Natural killer cell (primary cell): ENCODE data around the gene NR5A1. TPM values are rescaled to one million over a fixed set of nuclear protein-coding genes. Genes with fewer than 3 reads are reported as not detected.

Source experiments
- ATAC-seq, 3 donors: fragments of 150-1000 bp in 2 of 3; fragments of 200-7000 bp in 1 of 3; cut with Tn5 transposase; 1 replicate in 1 of 3; 2 replicates in 2 of 3; pipeline ENCODE4 v1.10.0; 2021; ENCODE audit warnings: mild to moderate bottlenecking in 2 of 3, moderate library complexity in 2 of 3
- DNase-seq, 2 donors: peaks; one replicate each; pipeline versions ENCODE4 v3.0.0 to v3.0.0-alpha.2; 2013 to 2021; ENCODE audit warnings: mixed read lengths in 1 of 2
- H3K27ac ChIP-seq: one replicate; pipeline ENCODE4 v1.5.1; 2013; ENCODE audit warnings: mild to moderate bottlenecking, low read length
- H3K27me3 ChIP-seq: one replicate; pipeline ENCODE4 v1.6.1; 2013; ENCODE audit warnings: low read length; ENCODE audit not compliant: control insufficient read depth, insufficient read depth
- H3K36me3 ChIP-seq: one replicate; pipeline ENCODE4 v1.6.1; 2013; ENCODE audit warnings: low read length; ENCODE audit not compliant: control insufficient read depth, insufficient read depth
- H3K4me1 ChIP-seq: one replicate; pipeline ENCODE4 v1.6.1; 2013; ENCODE audit warnings: low read length; ENCODE audit not compliant: control insufficient read depth, insufficient read depth
- H3K4me3 ChIP-seq: one replicate; pipeline ENCODE4 v1.5.1; 2013; ENCODE audit warnings: low read length
- H3K9me3 ChIP-seq: one replicate; pipeline ENCODE4 v1.6.1; 2013; ENCODE audit warnings: low read length; ENCODE audit not compliant: control insufficient read depth, insufficient read depth
- H3K27ac Mint-ChIP-seq, 2 donors: one replicate each; pipeline ENCODE4 v1.8.0; 2022; ENCODE audit warnings: mild to moderate bottlenecking in 2 of 2, mixed read lengths in 2 of 2, moderate library complexity in 1 of 2
- H3K27me3 Mint-ChIP-seq, 2 donors: one replicate each; pipeline ENCODE4 v1.8.0; 2022; ENCODE audit warnings: low read depth in 2 of 2, mixed read lengths in 2 of 2
- H3K36me3 Mint-ChIP-seq: one replicate; pipeline ENCODE4 v1.8.0; 2022; ENCODE audit warnings: mixed read lengths
- H3K4me1 Mint-ChIP-seq, 2 donors: one replicate each; pipeline ENCODE4 v1.8.0; 2022; ENCODE audit warnings: mixed read lengths in 2 of 2
- H3K4me3 Mint-ChIP-seq: one replicate; pipeline ENCODE4 v1.8.0; 2022; ENCODE audit warnings: mild to moderate bottlenecking, moderate library complexity, mixed read lengths
- H3K9me3 Mint-ChIP-seq, 2 donors: one replicate each; pipeline ENCODE4 v1.8.0; 2022; ENCODE audit warnings: mixed read lengths in 2 of 2
- CTCF ChIP-seq: fragments of 200-600 bp; IDR thresholded peaks from one replicate; pipeline ENCODE4 v1.8.0; 2022; ENCODE audit warnings: antibody characterized with exemption
- WGBS: methylation state at CpG from one replicate; pipeline ENCODE4 v1.1.7; 2013; ENCODE audit warnings: missing lambda C conversion rate; ENCODE audit not compliant: insufficient coverage; 5-methylcytosine and 5-hydroxymethylcytosine counted together
- intact Hi-C: fragments of 100-400 bp; cut with micrococcal nuclease; formaldehyde crosslinking; loops from one replicate; pipeline ENCODE4 v1.14.2; 2022
- total RNA-seq, 4 donors: library from RNA; stranded (reverse); fragments of 120-200 nt in 1 of 4; gene quantifications; one replicate each; pipeline versions ENCODE4 v1.2.3 to v1.2.4, GENCODE V29; 2013 to 2022

The NR5A1 gene
- total RNA-seq, 3 donors from 2014 or later (not counting 1 experiment from before 2014, with no cell fraction given), result not detected

DNA sequence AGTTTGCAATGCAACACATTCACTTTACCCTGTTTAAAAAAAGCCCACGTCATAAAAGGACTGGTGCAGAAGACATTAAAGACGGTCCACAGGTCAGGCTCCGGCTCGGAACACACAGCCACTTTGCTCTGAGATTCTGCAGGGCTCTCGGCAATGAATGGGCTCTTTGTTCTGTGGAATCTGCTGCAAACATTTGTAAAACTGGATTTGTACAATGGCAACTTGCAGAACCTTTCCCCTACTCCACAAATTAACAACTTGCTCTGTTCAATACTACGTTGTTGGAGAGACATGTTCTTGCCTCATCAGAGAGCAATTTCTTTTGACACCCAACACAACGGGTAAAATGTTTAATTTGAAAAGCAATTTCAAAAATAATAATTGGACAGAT is 13.0 kb upstream of the NR5A1 start:
- Histone ChIP-seq H3K27ac (no peak overlapping the region), H3K27me3 (no peaks in the 10 kb centered on the region), H3K4me1 (no peaks in the 10 kb centered on the region), H3K9me3 (no peaks in the 10 kb centered on the region), H3K36me3 (no peaks in the 10 kb centered on the region), H3K4me3 (no peak overlapping the region)
- no peaks in the 10 kb centered on the region for H3K4me1 Mint-ChIP-seq
- H3K27me3 Mint-ChIP-seq, result peaks cover 12 to 16% of the 10 kb centered on the region in 2 donors
- intact Hi-C loops, result no loop called here
- H3K27ac Mint-ChIP-seq, result no peak overlapping the region
- H3K4me3 Mint-ChIP-seq, result no peak overlapping the region
- TF ChIP-seq CTCF, result no peak
- WGBS, result 95% methylated on average over 7 of the region's 7 CpGs
- ATAC-seq (no peak), DNase-seq (no peak)
- no peaks in the 10 kb centered on the region for H3K9me3 Mint-ChIP-seq
- no peaks in the 10 kb centered on the region for H3K36me3 Mint-ChIP-seq

DNA sequence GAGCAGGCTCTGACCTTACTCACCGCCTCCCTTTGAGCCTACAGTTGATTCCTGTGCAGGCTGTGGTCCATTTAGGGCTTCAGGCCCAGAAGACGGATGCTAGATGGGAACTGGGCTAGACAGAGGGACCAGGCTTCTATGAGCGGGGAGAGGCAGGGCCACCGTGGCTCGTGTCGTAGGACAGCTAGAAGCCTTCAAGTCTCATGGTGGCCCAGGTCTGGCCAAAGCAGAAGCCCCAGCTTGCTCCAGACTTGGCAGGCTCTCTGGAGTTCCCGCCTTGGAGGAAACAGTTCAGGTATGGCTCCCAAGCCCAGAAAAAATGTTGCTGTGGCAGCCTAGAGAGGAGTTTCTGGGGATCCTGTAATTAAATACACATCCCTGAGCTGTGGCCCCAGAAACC is 10.9 kb upstream of the NR5A1 start:
- Histone ChIP-seq H3K4me1 (no peaks in the 10 kb centered on the region), H3K4me3 (no peak overlapping the region), H3K27me3 (no peaks in the 10 kb centered on the region), H3K9me3 (no peaks in the 10 kb centered on the region), H3K36me3 (no peaks in the 10 kb centered on the region), H3K27ac (no peak overlapping the region)
- no peak for DNase-seq
- Mint-ChIP-seq H3K27ac (no peak overlapping the region), H3K27me3 (peaks cover 12% of the 10 kb centered on the region in 2 donors), H3K36me3 (no peaks in the 10 kb centered on the region), H3K4me1 (no peaks in the 10 kb centered on the region), H3K9me3 (no peaks in the 10 kb centered on the region), H3K4me3 (no peak overlapping the region)
- intact Hi-C loops, result no loop called here
- ATAC-seq, result no peak
- TF ChIP-seq CTCF, result no peak
- WGBS, result 92% methylated on average over 7 of the region's 7 CpGs

GRCh38 chr9:124517600-124517999 is 10.4 kb upstream of the NR5A1 start:
- no peak overlapping the region for H3K4me3 ChIP-seq
- DNase-seq, result no peak
- no peak overlapping the region for H3K4me3 Mint-ChIP-seq
- H3K27me3 ChIP-seq, result no peaks in the 10 kb centered on the region
- H3K4me1 ChIP-seq, result no peaks in the 10 kb centered on the region
- peaks cover 11 to 12% of the 10 kb centered on the region in 2 donors for H3K27me3 Mint-ChIP-seq
- no peaks in the 10 kb centered on the region for H3K36me3 ChIP-seq
- no peak for TF ChIP-seq CTCF
- H3K27ac ChIP-seq, result no peak overlapping the region
- intact Hi-C loops, result no loop called here
- ATAC-seq, result no peak
- WGBS, result 78% methylated on average over 2 of the region's 5 CpGs
- no peaks in the 10 kb centered on the region for H3K4me1 Mint-ChIP-seq
- H3K36me3 Mint-ChIP-seq, result no peaks in the 10 kb centered on the region
- H3K9me3 ChIP-seq, result no peaks in the 10 kb centered on the region
- no peak overlapping the region for H3K27ac Mint-ChIP-seq
- H3K9me3 Mint-ChIP-seq, result no peaks in the 10 kb centered on the region

DNA sequence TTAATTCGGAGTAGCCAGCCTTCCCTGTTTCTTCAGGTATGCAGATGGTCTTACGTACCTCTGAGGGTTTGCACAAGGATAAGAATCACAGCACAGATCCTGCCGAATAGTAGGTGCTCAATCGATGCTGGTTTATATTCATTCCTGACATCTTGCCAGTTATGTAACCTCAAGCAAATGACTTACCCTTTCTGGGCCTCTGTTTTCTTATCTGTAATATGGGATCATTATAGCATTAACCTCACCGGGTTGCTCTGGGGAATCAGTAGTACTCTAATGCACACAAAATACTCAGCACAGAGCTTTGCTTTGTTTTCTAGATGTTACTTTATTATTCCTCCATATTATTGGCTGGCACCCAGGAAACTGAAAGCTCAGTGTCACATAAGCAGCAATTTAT is 7.7 kb upstream of the NR5A1 start:
- H3K27ac ChIP-seq, result no peak overlapping the region
- intact Hi-C loops, result no loop called here
- no peaks in the 10 kb centered on the region for H3K27me3 ChIP-seq

More for the DNA sequence above, 7.7 kb upstream of the NR5A1 start:
- no peaks in the 10 kb centered on the region for H3K4me1 ChIP-seq
- no peak overlapping the region for H3K4me3 Mint-ChIP-seq
- H3K36me3 Mint-ChIP-seq, result no peaks in the 10 kb centered on the region
- no peak overlapping the region for H3K4me3 ChIP-seq
- no peaks in the 10 kb centered on the region for H3K4me1 Mint-ChIP-seq
- 89% methylated on average over 5 of the region's 5 CpGs for WGBS
- no peaks in the 10 kb centered on the region for H3K9me3 ChIP-seq
- H3K27ac Mint-ChIP-seq, result no peak overlapping the region
- H3K36me3 ChIP-seq, result no peaks in the 10 kb centered on the region
- H3K9me3 Mint-ChIP-seq, result no peaks in the 10 kb centered on the region
- H3K27me3 Mint-ChIP-seq, result peaks cover 0 to 12% of the 10 kb centered on the region in 2 donors
- ATAC-seq, result no peak
- no peak for DNase-seq
- TF ChIP-seq CTCF, result no peak
